ENCODE measurements around the gene MYO9B.

Gene MYO9B

GRCh38 chr19:17215127-17215971, 139.8 kb downstream of the MYO9B start, which contains the start of gene USE1:
Gene USE1, plus strand, starts transcription at chr19:17215357. Its CDS starts 49 bp downstream, at chr19:17215406.
- peak; percentile 60 to 96 (median 88) for DNase-seq

- DNase-seq, result no peak
Measured at GRCh38 chr19:17216058-17216670, 140.6 kb downstream of the MYO9B start.

- no peak for DNase-seq
Measured at GRCh38 chr19:17219286-17219685, 143.7 kb downstream of the MYO9B start.

GRCh38 chr19:17220207-17220758, 144.7 kb downstream of the MYO9B start:
- no peak for DNase-seq

- DNase-seq, result no peak
Measured at GRCh38 chr19:17225053-17225452, 149.5 kb downstream of the MYO9B start.

GRCh38 chr19:17226002-17226933, 150.7 kb downstream of the MYO9B start, which contains the start of gene OCEL1:
Gene OCEL1, plus strand, starts transcription at chr19:17226226. Its CDS starts 22 bp downstream, at chr19:17226248.
- peak; percentile 85 to 99 (median 97) for DNase-seq

- DNase-seq, result no peak
Measured at GRCh38 chr19:17227798-17228367, 152.3 kb downstream of the MYO9B start.

- DNase-seq, result no peak
Measured at GRCh38 chr19:17229890-17230289, 154.3 kb downstream of the MYO9B start.

GRCh38 chr19:17232258-17232657, 156.7 kb downstream of the MYO9B start:
- DNase-seq, result no peak

- peak in 1 of 14 donors; percentile 15 for DNase-seq
Measured at GRCh38 chr19:17234911-17235299, 159.3 kb downstream of the MYO9B start.

GRCh38 chr19:17235300-17235970, 159.9 kb downstream of the MYO9B start:
- DNase-seq, result peak in 6 of 14 donors; percentile 6 to 61 (median 32)

- peak in 1 of 14 donors; percentile 34 for DNase-seq
Measured at GRCh38 chr19:17235971-17236777, 160.6 kb downstream of the MYO9B start.

GRCh38 chr19:17236811-17237543, 161.4 kb downstream of the MYO9B start:
- peak in 1 of 14 donors; percentile 17 for DNase-seq

GRCh38 chr19:17237747-17238706, 162.4 kb downstream of the MYO9B start:
- DNase-seq, result no peak

- no peak for DNase-seq
Measured at GRCh38 chr19:17240062-17240752, 164.6 kb downstream of the MYO9B start.

- no peak for DNase-seq
Measured at GRCh38 chr19:17240826-17241399, 165.3 kb downstream of the MYO9B start.

All from C1 segment of cervical spinal cord (tissue), 14 donors.